Cardiac fibroblast (primary cell): ENCODE data around the gene PPM1F.

ENCODE experiments used
- DNase-seq, 2 donors: peaks; one replicate each; pipeline versions ENCODE4 v3.0.0 to v3.0.0-alpha.2; 2010; ENCODE audit warnings: low read depth in 2 of 2
- H3K4me3 ChIP-seq, 2 donors: replicated peaks in 1 of 2; 1 replicate in 1 of 2; 2 replicates in 1 of 2; pipeline ENCODE4 v1.5.1; 2011; ENCODE audit warnings: low read depth in 2 of 2, low read length in 2 of 2, mild to moderate bottlenecking in 2 of 2, moderate library complexity in 1 of 2
- TF ChIP-seq, protein P1 (sequence below): IDR thresholded peaks from one replicate; pipeline ENCODE4 v1.5.1; 2011; ENCODE audit warnings: low read depth, mild to moderate bottlenecking, low read length, inconsistent platforms

PPM1F gene

DNA sequence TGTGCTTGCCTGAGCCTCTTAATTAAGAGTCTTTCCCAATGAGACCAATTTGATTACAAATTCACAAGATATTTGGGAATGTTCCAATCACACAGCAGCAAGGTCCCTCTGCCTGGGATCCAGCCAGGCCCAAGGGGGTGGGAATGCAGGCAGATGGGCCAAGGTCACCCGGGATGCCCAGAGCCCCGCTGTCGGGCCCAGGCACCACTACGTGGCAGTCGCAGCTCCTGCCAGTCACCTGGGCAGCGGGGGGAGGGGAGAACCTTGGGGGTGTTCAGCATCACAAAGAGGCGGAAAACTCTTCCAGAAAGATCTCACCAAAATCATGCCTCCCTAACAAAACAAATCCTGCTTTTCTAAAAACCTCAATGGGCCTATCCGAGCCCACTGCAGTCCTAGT is 30.9 kb downstream of the PPM1F start:
- TF ChIP-seq, protein P1, sequence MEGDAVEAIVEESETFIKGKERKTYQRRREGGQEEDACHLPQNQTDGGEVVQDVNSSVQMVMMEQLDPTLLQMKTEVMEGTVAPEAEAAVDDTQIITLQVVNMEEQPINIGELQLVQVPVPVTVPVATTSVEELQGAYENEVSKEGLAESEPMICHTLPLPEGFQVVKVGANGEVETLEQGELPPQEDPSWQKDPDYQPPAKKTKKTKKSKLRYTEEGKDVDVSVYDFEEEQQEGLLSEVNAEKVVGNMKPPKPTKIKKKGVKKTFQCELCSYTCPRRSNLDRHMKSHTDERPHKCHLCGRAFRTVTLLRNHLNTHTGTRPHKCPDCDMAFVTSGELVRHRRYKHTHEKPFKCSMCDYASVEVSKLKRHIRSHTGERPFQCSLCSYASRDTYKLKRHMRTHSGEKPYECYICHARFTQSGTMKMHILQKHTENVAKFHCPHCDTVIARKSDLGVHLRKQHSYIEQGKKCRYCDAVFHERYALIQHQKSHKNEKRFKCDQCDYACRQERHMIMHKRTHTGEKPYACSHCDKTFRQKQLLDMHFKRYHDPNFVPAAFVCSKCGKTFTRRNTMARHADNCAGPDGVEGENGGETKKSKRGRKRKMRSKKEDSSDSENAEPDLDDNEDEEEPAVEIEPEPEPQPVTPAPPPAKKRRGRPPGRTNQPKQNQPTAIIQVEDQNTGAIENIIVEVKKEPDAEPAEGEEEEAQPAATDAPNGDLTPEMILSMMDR: no peak
- no peak overlapping the region for H3K4me3 ChIP-seq
- no peak for DNase-seq

DNA sequence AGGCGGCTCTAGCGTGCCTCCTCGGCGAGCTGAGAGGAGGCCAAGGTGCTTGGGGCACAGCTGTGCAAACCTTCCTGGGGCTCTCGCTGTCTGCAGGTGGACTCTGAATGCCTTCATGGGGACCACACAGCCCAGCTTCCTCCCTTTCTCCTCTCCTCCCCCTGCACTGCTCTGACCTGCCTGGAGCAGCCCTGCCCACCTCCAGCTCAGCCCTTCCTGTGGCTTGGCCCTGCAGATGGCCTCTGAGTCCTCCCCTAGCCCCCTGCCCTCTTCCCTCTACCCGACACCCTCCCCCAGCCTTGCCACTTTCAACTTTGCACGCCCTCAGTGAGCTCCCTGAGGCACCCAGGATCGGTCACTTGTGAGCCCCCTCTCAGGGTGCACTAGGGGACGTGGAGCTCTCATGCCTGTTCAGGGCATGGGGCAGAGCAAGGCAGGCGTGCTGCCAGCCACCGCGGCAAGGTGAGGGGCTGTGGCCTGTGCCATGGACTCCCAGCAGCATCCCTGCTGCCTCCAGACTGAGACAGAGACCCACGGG is 31.4 kb downstream of the PPM1F start:
- no peak overlapping the region for H3K4me3 ChIP-seq
- TF ChIP-seq, protein P1: no peak
- DNase-seq: no peak

GRCh38 chr22:21920341-21921183 is 32.1 kb downstream of the PPM1F start:
- no peak overlapping the region for H3K4me3 ChIP-seq
- TF ChIP-seq, protein P1: no peak
- DNase-seq: no peak

- TF ChIP-seq, protein P1: no peak
- no peak for DNase-seq
- H3K4me3 ChIP-seq: no peak overlapping the region
Observed at GRCh38 chr22:21919526-21920307, 32.9 kb downstream of the PPM1F start.

- TF ChIP-seq, protein P1: no peak
Observed at GRCh38 chr22:21918466-21919185, 34.0 kb downstream of the PPM1F start.

GRCh38 chr22:21917959-21918261 is 34.7 kb downstream of the PPM1F start:
- H3K4me3 ChIP-seq: no peak overlapping the region
- no peak for DNase-seq
- TF ChIP-seq, protein P1: no peak

More at GRCh38 chr22:21918466-21919185, 34.0 kb downstream of the PPM1F start:
- DNase-seq: no peak
- no peak overlapping the region for H3K4me3 ChIP-seq
